WTC11 (cell line): ENCODE measurements around the gene CYP2A7. TPM values are rescaled to one million over a fixed set of nuclear protein-coding genes. Genes with fewer than 3 reads are reported as not detected.
"Not testable (repeated sequence)": the region's sequence is repeated elsewhere in the genome, so short reads cannot be mapped to it uniquely, and the experiment has no call there.

ENCODE experiments used
- ATAC-seq: fragments of 200-7000 bp; cut with Tn5 transposase; 2 replicates; pipeline ENCODE4 v1.10.0; 2021; ENCODE audit warnings: mild to moderate bottlenecking, moderate library complexity
- CTCF ChIA-PET: fragments of 300-600 bp; sonication (Branson Sonifier 250); formaldehyde crosslinking; loops from one replicate; lab custom pipeline; 2021; ENCODE audit warnings: antibody characterized with exemption; lab: Charles Lee
- POLR2A ChIA-PET: fragments of 350-600 bp; sonication (Branson Sonifier 250); formaldehyde crosslinking; loops from one replicate; lab custom pipeline; 2021; ENCODE audit warnings: antibody characterized with exemption; lab: Charles Lee
- DNase-seq: peaks from one replicate; pipeline ENCODE4 v3.0.0; 2021; ENCODE audit warnings: low spot score
- H3K27ac Mint-ChIP-seq: 2 replicates; pipeline ENCODE4 v1.8.0; 2021; ENCODE audit warnings: mixed read lengths
- H3K27me3 Mint-ChIP-seq: 2 replicates; pipeline ENCODE4 v1.8.0; 2021; ENCODE audit warnings: low read depth, mild to moderate bottlenecking, moderate library complexity, mixed read lengths
- H3K36me3 Mint-ChIP-seq: 2 replicates; pipeline ENCODE4 v1.8.0; 2021; ENCODE audit warnings: mixed read lengths
- H3K4me1 Mint-ChIP-seq: 2 replicates; pipeline ENCODE4 v1.8.0; 2022; ENCODE audit warnings: mixed read lengths
- H3K4me3 Mint-ChIP-seq: 2 replicates; pipeline ENCODE4 v1.8.0; 2021; ENCODE audit warnings: mild to moderate bottlenecking, moderate library complexity, mixed read lengths
- H3K9me3 Mint-ChIP-seq: 2 replicates; pipeline ENCODE4 v1.8.0; 2021; ENCODE audit warnings: mixed read lengths
- ATF1 ChIP-seq: sonication (generic); formaldehyde crosslinking; IDR thresholded peaks from 2 replicates; pipeline ENCODE4 v1.8.1; 2023; ENCODE audit warnings: mild to moderate bottlenecking, moderate library complexity, missing genetic modification reagents
- CREB1 ChIP-seq: sonication (generic); formaldehyde crosslinking; IDR thresholded peaks from 2 replicates; pipeline ENCODE4 v1.8.0; 2023; ENCODE audit warnings: mild to moderate bottlenecking, missing genetic modification reagents
- GABPB1 ChIP-seq: sonication (generic); formaldehyde crosslinking; IDR thresholded peaks from 2 replicates; pipeline ENCODE4 v1.8.1; 2023; ENCODE audit warnings: mild to moderate bottlenecking, missing genetic modification reagents
- GTF2I ChIP-seq: fragments of 250-450 bp; sonication (Bioruptor Pico); conservative IDR thresholded peaks from 2 replicates; pipeline ENCODE4 v1.4.0; 2021; ENCODE audit warnings: mild to moderate bottlenecking
- JAZF1 ChIP-seq: fragments of 250-450 bp; sonication (Bioruptor Pico); IDR thresholded peaks from 2 replicates; pipeline ENCODE4 v1.9.0; 2021; ENCODE audit warnings: moderate library complexity, mild to moderate bottlenecking, inconsistent platforms
- NFATC4 ChIP-seq: fragments of 250-450 bp; sonication (Bioruptor Pico); IDR thresholded peaks from 2 replicates; pipeline ENCODE4 v1.9.0; 2021; ENCODE audit warnings: mild to moderate bottlenecking
- NR3C1 ChIP-seq: sonication (generic); formaldehyde crosslinking; conservative IDR thresholded peaks from 2 replicates; pipeline ENCODE4 v1.8.1; 2023; ENCODE audit warnings: low read depth, mild to moderate bottlenecking, missing genetic modification reagents
- OVOL2 ChIP-seq: fragments of 250-450 bp; sonication (Bioruptor Pico); IDR thresholded peaks from 2 replicates; pipeline ENCODE4 v1.9.0; 2021; ENCODE audit warnings: mild to moderate bottlenecking, borderline replicate concordance
- SMAD4 ChIP-seq: sonication (generic); formaldehyde crosslinking; IDR thresholded peaks from 2 replicates; pipeline ENCODE4 v1.8.0; 2022; ENCODE audit warnings: mild to moderate bottlenecking, missing genetic modification reagents
- SOX15 ChIP-seq: fragments of 250-450 bp; sonication (Bioruptor Pico); IDR thresholded peaks from 2 replicates; pipeline ENCODE4 v1.9.0; 2021; ENCODE audit warnings: mild to moderate bottlenecking
- ZNF138 ChIP-seq: sonication (generic); formaldehyde crosslinking; conservative IDR thresholded peaks from 2 replicates; pipeline ENCODE4 v1.8.1; 2022; ENCODE audit warnings: mild to moderate bottlenecking, moderate library complexity, missing genetic modification reagents
- ZNF219 ChIP-seq: sonication (generic); formaldehyde crosslinking; IDR thresholded peaks from 2 replicates; pipeline ENCODE4 v1.8.0; 2023; ENCODE audit warnings: missing genetic modification reagents, mild to moderate bottlenecking, borderline replicate concordance
- ZNF416 ChIP-seq: fragments of 250-450 bp; sonication (Bioruptor Pico); IDR thresholded peaks from 2 replicates; pipeline ENCODE4 v1.9.0; 2021; ENCODE audit warnings: mild to moderate bottlenecking, inconsistent platforms
- total RNA-seq: library from RNA; stranded (reverse); gene quantifications from 3 replicates; pipeline ENCODE4 v1.2.3, GENCODE V29; 2021
- TF ChIP-seq, protein P1 (sequence below): fragments of 250-450 bp; sonication (Bioruptor Pico); IDR thresholded peaks from 2 replicates; pipeline ENCODE4 v1.9.0; 2021; ENCODE audit warnings: mild to moderate bottlenecking
- TF ChIP-seq, protein P2 (sequence below): sonication (generic); formaldehyde crosslinking; IDR thresholded peaks from 2 replicates; pipeline ENCODE4 v1.8.1; 2023; ENCODE audit warnings: mild to moderate bottlenecking, missing genetic modification reagents
- TF ChIP-seq, protein P3 (sequence below): fragments of 250-450 bp; sonication (Bioruptor Pico); IDR thresholded peaks from 2 replicates; pipeline ENCODE4 v1.9.0; 2021; ENCODE audit warnings: mild to moderate bottlenecking
- TF ChIP-seq, protein P4 (sequence below): sonication (generic); formaldehyde crosslinking; IDR thresholded peaks from 2 replicates; pipeline ENCODE4 v1.8.1; 2022; ENCODE audit warnings: missing genetic modification reagents, borderline replicate concordance
- TF ChIP-seq, protein P5 (sequence below): fragments of 250-450 bp; sonication (Bioruptor Pico); IDR thresholded peaks from 2 replicates; pipeline ENCODE4 v1.8.0; 2021; ENCODE audit warnings: mild to moderate bottlenecking
- TF ChIP-seq, protein P6 (sequence below): fragments of 250-450 bp; sonication (Bioruptor Pico); IDR thresholded peaks from 2 replicates; pipeline ENCODE4 v1.9.0; 2021; ENCODE audit warnings: moderate library complexity, mild to moderate bottlenecking, inconsistent platforms, borderline replicate concordance
- TF ChIP-seq, protein P7 (sequence below): sonication (generic); formaldehyde crosslinking; IDR thresholded peaks from 2 replicates; pipeline ENCODE4 v1.8.1; 2023; ENCODE audit warnings: mild to moderate bottlenecking, missing genetic modification reagents, moderate library complexity

The CYP2A7 gene
- total RNA-seq, 1 experiment from 2014 or later = not detected

DNA sequence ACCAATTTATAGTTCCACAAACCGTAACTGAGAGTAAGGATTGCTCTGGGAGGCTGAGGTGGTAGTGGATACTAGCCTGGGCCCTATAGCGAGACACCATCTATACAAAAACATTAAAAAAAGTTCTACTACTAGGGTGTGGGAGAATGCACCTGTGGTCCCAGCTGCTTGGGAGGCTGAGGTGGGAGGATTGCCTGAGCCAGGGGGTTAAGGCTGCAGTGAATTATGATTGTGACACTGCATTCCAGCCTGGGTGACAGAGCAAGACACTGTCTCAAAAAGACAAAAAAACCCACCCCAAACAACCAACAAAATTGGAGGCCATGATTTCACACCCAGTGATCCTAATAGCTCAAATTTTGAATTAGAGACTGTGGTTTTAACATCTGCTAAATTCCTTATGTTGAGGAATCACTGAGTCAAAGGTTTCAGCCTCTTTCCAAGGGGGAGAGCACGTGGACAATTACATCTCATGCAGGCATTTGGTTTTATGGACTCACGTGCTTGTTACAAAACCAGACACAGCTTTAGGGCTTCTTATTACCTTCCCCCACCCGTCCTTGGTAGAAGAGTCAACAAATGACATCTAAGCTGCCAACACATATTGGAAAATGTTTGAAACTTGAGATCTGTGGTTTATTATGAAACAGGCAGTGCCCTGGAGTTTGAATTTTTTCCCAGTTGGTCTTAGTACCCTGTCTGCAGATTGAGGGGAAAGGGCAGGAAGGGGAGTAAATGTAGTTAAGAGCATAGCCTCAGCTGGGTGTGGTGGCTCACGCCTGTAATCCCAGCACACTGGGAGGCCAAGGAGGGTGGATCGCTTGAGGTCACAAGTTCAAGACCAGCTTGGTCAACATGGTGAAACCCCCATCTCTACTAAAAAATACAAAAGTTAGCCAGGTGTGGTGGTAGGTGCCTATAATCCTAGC, 50.3 kb downstream of the CYP2A7 start:
- peaks cover 5% of the 10 kb centered on the region for H3K27me3 Mint-ChIP-seq
- H3K9me3 Mint-ChIP-seq = no peaks in the 10 kb centered on the region
- ATAC-seq = no peak
- H3K4me3 Mint-ChIP-seq = no peak overlapping the region
- CTCF ChIA-PET = interaction anchor here (1.3 kb wide), 1 partner anchor 12 kb away, joined by 4 read pairs; no protein-coding TSS in a partner anchor
- no peak overlapping the region for H3K27ac Mint-ChIP-seq
- no peaks in the 10 kb centered on the region for H3K4me1 Mint-ChIP-seq
- DNase-seq = no peak
- H3K36me3 Mint-ChIP-seq = no peaks in the 10 kb centered on the region
- no peak for TF ChIP-seq SMAD4 (CRISPR knock-in tag)
- TF ChIP-seq CREB1 (CRISPR knock-in tag) = no peak
- peak; percentile 87 for TF ChIP-seq GABPB1 (CRISPR knock-in tag)
- POLR2A ChIA-PET = no interaction called here

DNA sequence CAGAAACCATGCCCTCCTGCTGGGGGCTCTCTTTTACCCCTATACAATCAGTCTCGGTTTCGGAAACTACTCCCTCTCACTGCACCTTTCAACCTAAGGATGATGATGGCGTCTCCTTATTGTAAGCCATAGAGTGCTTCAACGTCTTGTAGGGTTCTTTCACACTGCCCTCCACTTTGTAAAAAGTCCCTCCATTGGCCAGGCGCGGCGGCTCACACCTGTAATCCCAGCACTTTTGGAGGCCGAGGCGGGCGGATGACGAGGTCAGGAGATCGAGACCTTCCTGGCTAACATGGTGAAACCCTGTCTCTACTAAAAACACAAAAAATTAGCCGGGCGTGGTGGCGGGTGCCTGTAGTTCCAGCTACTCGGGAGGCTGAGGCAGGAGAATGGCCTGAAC, 51.3 kb downstream of the CYP2A7 start:
- ATAC-seq, DNase-seq, H3K9me3 Mint-ChIP-seq, H3K4me3 Mint-ChIP-seq, H3K4me1 Mint-ChIP-seq, H3K36me3 Mint-ChIP-seq, H3K27ac Mint-ChIP-seq, POLR2A ChIA-PET, H3K27me3 Mint-ChIP-seq: not testable (repeated sequence)
- CTCF ChIA-PET = interaction anchor here (1.3 kb wide), 1 partner anchor 11 kb away, joined by 4 read pairs; no protein-coding TSS in a partner anchor

DNA sequence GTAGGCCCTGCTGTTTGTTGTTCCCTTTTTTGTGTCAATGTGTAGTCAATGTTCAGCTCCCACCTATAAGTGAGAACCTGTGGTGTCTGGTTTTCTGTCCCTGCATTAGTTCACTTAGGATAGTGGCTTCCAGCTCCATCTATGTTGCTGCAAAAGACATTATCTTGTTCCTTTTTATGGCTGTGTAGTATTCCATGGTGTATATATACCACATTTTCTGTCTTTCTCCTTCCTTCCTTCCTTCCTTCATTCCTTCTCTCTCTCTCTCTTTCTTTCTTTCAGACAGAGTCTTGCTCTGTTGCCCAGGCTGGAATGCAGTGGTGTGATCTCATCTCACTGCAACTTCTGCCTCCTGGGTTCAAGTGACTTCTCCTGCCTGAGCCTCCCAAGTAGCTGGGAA, 52.8 kb downstream of the CYP2A7 start:
- ATAC-seq (no peak), DNase-seq (no peak)
- H3K27me3 Mint-ChIP-seq = peaks cover 5% of the 10 kb centered on the region
- H3K4me1 Mint-ChIP-seq = no peaks in the 10 kb centered on the region
- no peaks in the 10 kb centered on the region for H3K9me3 Mint-ChIP-seq
- ChIA-PET POLR2A (interaction anchor here (0.6 kb wide), 1 partner anchor 342 kb away, joined by 4 read pairs; no protein-coding TSS in a partner anchor), CTCF (interaction anchor here (2.3 kb wide), 1 partner anchor 10 kb away, joined by 9 read pairs; no protein-coding TSS in a partner anchor)
- H3K27ac Mint-ChIP-seq = no peak overlapping the region
- H3K36me3 Mint-ChIP-seq = no peaks in the 10 kb centered on the region
- H3K4me3 Mint-ChIP-seq = no peak overlapping the region
- no peak for TF ChIP-seq GTF2I (CRISPR knock-in tag)
- TF ChIP-seq OVOL2 (CRISPR knock-in tag) = no peak
- no peak for TF ChIP-seq NR3C1 (CRISPR knock-in tag)
- no peak for TF ChIP-seq GABPB1 (CRISPR knock-in tag)
- TF ChIP-seq, protein P1, sequence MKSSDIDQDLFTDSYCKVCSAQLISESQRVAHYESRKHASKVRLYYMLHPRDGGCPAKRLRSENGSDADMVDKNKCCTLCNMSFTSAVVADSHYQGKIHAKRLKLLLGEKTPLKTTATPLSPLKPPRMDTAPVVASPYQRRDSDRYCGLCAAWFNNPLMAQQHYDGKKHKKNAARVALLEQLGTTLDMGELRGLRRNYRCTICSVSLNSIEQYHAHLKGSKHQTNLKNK = no peak
- TF ChIP-seq, protein P2, sequence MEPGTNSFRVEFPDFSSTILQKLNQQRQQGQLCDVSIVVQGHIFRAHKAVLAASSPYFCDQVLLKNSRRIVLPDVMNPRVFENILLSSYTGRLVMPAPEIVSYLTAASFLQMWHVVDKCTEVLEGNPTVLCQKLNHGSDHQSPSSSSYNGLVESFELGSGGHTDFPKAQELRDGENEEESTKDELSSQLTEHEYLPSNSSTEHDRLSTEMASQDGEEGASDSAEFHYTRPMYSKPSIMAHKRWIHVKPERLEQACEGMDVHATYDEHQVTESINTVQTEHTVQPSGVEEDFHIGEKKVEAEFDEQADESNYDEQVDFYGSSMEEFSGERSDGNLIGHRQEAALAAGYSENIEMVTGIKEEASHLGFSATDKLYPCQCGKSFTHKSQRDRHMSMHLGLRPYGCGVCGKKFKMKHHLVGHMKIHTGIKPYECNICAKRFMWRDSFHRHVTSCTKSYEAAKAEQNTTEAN (CRISPR knock-in tag) = no peak
- no peak for TF ChIP-seq ATF1 (CRISPR knock-in tag)
- TF ChIP-seq, protein P3, sequence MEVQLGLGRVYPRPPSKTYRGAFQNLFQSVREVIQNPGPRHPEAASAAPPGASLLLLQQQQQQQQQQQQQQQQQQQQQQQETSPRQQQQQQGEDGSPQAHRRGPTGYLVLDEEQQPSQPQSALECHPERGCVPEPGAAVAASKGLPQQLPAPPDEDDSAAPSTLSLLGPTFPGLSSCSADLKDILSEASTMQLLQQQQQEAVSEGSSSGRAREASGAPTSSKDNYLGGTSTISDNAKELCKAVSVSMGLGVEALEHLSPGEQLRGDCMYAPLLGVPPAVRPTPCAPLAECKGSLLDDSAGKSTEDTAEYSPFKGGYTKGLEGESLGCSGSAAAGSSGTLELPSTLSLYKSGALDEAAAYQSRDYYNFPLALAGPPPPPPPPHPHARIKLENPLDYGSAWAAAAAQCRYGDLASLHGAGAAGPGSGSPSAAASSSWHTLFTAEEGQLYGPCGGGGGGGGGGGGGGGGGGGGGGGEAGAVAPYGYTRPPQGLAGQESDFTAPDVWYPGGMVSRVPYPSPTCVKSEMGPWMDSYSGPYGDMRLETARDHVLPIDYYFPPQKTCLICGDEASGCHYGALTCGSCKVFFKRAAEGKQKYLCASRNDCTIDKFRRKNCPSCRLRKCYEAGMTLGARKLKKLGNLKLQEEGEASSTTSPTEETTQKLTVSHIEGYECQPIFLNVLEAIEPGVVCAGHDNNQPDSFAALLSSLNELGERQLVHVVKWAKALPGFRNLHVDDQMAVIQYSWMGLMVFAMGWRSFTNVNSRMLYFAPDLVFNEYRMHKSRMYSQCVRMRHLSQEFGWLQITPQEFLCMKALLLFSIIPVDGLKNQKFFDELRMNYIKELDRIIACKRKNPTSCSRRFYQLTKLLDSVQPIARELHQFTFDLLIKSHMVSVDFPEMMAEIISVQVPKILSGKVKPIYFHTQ (CRISPR knock-in tag) = no peak
- TF ChIP-seq, protein P4, sequence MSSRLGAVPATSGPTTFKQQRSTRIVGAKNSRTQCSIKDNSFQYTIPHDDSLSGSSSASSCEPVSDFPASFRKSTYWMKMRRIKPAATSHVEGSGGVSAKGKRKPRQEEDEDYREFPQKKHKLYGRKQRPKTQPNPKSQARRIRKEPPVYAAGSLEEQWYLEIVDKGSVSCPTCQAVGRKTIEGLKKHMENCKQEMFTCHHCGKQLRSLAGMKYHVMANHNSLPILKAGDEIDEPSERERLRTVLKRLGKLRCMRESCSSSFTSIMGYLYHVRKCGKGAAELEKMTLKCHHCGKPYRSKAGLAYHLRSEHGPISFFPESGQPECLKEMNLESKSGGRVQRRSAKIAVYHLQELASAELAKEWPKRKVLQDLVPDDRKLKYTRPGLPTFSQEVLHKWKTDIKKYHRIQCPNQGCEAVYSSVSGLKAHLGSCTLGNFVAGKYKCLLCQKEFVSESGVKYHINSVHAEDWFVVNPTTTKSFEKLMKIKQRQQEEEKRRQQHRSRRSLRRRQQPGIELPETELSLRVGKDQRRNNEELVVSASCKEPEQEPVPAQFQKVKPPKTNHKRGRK (CRISPR knock-in tag) = no peak
- TF ChIP-seq JAZF1 (CRISPR knock-in tag) = no peak
- no peak for TF ChIP-seq ZNF416 (CRISPR knock-in tag)
- no peak for TF ChIP-seq SOX15
- TF ChIP-seq, protein P5, sequence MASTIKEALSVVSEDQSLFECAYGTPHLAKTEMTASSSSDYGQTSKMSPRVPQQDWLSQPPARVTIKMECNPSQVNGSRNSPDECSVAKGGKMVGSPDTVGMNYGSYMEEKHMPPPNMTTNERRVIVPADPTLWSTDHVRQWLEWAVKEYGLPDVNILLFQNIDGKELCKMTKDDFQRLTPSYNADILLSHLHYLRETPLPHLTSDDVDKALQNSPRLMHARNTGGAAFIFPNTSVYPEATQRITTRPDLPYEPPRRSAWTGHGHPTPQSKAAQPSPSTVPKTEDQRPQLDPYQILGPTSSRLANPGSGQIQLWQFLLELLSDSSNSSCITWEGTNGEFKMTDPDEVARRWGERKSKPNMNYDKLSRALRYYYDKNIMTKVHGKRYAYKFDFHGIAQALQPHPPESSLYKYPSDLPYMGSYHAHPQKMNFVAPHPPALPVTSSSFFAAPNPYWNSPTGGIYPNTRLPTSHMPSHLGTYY (CRISPR knock-in tag) = no peak
- no peak for TF ChIP-seq NFATC4 (CRISPR knock-in tag)
- no peak for TF ChIP-seq ZNF219 (CRISPR knock-in tag)
- no peak for TF ChIP-seq ZNF138
- TF ChIP-seq, protein P6, sequence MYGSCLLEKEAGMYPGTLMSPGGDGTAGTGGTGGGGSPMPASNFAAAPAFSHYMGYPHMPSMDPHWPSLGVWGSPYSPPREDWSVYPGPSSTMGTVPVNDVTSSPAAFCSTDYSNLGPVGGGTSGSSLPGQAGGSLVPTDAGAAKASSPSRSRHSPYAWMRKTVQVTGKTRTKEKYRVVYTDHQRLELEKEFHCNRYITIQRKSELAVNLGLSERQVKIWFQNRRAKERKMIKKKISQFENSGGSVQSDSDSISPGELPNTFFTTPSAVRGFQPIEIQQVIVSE = no peak
- TF ChIP-seq, protein P7, sequence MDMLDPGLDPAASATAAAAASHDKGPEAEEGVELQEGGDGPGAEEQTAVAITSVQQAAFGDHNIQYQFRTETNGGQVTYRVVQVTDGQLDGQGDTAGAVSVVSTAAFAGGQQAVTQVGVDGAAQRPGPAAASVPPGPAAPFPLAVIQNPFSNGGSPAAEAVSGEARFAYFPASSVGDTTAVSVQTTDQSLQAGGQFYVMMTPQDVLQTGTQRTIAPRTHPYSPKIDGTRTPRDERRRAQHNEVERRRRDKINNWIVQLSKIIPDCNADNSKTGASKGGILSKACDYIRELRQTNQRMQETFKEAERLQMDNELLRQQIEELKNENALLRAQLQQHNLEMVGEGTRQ (CRISPR knock-in tag) = no peak
